HG02884 (cell line): ENCODE data around the gene XPO6.

Source experiments
- ATAC-seq: cut with Tn5 transposase; IDR thresholded peaks from one replicate; pipeline ENCODE4 v1.9.1; 2021; ENCODE audit warnings: mild to moderate bottlenecking, moderate library complexity; ENCODE audit not compliant: unreplicated experiment

Gene XPO6

DNA sequence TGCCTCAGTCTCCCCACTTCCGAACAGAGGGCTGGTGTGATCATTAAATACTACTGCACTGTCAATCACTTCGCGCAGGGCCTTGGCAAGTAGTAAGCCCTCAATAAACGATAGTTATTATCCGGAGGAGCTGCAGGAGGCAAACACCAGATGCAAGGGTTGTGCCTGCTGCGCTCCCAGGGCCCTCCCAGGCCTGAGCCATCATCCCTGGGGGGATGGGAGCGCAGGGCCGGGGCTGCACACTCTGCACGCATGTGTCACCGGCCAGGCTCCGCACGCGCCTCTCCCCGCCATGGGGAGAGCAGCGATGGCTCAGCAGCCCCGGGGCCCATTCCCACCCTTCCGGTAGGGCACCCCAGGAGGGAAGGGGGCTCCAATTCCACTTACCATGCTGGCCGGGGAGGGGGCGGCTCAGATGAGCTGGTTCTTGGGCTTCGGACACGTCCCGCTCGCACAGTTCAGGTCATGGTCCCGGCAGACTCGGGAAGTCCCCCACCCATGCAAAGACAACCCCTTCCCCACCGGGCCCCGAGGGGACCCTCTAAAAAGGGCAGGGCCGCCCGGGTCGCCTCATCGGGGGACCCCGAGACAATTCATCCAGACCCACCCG, 681 bp downstream of the XPO6 start:
- peak; percentile 37 for ATAC-seq

DNA sequence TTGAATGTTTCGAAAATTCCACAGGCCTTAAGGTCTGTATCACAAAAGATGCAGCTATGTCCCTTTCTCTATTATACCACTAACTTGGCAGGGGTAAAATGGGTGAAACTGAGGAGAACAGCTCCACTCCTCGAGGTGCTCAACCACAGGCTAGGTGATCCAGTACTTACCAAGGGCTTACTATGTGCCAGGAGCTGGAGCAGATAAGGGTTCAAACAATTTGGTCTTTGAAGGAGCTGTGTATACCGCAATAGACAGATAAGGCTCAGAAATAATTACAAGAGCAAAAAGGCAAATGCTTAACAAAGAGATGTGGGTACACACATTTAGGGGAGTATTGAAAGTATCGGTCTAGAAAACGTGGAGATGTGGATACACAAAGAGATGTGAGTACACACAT, 1.5 kb downstream of the XPO6 start:
- ATAC-seq: no peak

DNA sequence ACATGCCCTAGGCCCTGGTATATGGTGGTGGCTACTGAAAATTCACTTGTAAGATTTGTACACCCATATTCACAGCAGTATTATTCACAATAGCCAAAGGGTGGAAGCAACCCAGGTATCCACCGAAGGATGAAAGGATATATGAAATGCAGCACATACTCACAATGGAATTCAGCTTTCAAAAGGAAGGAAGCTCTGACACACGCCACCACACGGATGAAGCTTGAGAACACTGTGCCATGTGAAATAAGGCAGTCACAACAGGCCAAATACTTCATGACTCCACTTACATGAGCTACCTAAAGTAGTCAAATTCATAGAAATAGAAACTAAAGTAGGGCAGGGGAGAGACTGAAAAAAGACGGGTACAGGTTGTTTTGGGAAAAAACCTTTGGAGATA, 2.9 kb downstream of the XPO6 start:
- no peak for ATAC-seq

DNA sequence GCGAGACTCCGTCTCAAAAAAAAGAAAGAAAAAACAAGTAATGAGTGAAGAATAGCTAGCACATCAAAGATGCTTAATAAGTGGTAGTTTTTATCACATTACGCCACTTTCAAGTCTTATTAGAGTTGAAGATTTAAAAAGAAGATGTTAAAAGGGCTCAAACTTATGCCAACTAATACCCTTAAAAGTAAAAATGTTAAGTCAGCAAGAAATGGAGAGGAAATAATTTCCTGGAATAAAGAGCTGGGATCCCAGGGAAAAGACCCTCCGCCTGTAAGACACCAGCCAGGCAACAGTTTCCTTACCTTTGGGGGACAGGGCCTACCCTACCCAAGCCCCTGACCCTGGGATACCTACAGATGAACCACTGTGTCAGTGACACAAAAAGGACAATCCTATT, 3.6 kb downstream of the XPO6 start:
- ATAC-seq: no peak

DNA sequence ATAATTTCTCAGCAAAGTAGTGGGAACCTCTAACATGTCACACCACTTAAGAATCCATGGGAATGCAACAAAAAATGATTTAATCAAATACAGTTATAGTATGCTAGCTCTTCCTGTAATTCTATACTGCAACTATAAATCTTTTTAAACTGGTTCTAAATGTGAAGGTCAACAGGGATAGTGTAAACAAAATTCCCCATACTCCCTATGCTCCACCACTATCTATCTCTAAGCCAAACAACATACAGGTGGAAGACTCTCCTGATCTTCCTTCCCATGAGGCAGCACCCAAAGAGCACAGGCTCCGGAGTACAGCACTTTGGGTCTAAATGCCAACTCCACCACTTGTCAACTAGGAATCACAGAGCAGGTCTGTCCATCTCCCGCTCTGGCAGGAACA, 4.4 kb downstream of the XPO6 start:
- no peak for ATAC-seq

DNA sequence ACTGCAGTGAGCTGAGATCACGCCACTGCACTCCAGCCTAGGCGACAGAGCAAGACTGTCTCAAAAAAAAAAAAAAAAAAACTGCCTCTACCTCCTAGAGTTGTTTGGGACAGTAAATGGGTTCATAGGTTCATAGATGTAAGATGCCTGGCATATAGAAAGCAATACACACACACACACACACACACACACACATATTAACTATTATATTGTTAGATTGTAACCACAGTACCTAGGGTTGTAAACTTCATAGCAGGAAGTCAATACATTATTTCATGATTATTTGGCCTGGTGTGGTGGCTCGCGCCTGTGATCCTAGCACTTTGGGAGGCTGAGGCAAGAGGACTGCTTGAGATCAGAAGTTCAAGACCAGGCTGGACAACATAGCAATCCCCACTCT, 5.8 kb downstream of the XPO6 start:
- ATAC-seq: no peak

DNA sequence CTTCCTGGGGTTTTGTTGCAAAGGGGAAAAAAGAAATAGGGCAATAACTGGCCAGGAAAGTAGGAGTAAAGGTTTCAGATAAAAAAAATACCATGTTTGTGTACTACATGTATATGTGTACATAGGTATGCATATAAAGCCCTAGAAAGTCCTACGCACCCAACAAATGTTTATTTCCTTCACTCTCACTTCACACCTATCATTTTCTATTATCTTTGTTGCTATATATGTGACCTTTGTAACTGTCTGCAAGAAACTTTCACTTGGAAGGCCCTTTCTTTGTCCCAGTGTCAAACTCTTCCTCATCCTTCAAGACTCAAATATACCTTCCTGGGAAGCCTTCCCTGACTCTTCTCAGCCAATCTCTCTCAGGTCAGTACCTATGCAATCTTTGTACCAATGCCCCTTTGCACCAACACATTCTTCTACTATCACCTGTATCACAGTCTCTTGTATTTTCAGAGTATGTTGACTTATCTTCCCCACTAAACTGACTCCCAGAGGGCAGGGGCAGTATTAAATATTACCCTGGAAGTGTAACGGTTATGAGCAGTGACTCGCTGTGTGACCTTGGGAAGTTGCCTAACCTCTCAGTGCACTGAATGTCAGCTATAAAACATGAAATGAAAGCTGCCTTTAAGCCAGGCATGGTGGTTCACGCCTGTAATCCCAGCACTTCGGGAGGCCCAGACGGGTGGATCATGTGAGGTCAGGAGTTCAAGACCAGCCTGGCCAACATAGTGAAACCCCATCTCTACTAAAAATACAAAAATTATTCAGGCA, 6.5 kb downstream of the XPO6 start:
- ATAC-seq: no peak

DNA sequence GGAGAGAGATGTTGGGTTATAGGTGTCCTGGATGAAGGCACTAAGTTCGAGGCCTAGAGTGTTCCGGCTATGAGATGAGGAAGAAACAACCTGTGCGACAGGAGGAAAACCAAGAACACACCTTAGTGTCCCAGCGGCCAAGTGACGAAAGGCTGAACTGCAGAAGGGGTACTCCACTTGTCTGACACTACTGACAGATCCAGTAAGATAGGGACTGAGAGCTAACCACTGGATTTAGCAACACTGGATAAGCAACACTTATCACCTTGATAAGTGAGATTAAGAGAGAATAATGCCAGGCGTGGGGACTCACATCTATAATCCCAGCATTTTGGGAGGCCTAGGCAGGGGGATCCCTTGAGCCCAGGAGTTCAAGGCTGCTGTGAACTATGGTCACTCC, 7.1 kb downstream of the XPO6 start:
- ATAC-seq: no peak

DNA sequence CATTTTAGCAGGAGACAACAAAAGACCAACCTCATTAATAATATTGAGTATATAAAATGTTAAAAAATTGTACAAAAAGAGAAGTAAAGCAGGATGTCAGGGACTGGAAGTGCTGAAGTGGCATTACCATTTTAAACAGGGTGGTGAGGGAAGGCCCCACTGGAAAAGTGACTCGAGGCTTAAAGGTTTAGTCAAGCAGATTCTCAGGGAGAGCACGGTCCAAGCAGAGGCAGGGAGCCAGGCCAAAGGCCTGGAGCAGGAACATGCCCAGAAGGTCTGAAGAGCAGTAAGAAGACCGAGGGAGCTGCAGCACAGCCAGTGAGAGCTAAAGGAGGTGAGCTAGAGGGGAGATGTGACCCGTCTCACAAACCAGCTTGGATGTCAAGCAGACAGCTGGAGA, 7.6 kb downstream of the XPO6 start:
- no peak for ATAC-seq

DNA sequence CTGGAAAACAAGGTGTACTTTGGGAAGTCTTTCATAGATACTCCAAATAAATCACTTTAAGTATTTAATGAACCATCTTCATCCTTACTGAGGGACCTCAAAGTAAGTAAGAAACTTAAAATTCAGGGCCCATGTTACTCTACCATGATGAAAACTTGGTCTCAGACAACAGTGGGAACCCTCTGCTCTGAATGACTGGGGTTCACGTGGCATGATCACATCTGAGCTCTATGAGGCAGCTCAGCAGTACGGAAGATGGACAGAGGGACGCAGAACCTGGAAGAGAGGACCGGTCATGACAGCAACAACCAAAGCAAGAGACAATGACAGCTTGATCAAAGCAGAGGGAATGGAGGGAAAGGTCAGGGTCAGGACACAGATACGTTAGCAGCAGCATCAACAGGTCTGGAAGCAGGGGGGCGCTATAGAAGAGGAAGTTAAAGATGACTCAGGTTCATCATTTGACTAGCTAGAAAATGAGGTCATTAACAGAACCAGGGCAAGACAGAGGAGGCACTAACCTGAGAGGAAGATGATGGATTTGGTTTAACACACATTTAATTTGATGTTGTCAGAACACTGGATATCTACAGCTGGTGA, 9.5 kb downstream of the XPO6 start:
- ATAC-seq: no peak

DNA sequence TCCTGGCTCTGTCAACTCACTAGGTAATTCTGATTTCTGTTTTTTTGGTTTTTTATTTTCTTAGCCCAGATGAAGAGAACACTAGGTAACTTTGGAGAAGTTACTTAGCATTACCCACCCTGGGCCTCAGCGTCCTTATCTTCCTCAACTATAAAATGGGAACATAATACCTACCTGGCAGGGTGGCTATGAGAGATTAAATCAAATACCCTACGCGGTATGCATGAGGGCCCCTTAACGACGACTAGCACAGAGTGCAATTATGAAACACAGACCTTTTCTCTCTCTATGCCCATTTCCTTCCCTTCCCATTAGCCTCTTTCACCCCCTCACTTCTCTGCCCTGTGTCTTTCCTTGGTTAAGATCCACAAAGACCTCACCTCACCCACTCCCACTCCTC, 11.1 kb downstream of the XPO6 start:
- no peak for ATAC-seq

DNA sequence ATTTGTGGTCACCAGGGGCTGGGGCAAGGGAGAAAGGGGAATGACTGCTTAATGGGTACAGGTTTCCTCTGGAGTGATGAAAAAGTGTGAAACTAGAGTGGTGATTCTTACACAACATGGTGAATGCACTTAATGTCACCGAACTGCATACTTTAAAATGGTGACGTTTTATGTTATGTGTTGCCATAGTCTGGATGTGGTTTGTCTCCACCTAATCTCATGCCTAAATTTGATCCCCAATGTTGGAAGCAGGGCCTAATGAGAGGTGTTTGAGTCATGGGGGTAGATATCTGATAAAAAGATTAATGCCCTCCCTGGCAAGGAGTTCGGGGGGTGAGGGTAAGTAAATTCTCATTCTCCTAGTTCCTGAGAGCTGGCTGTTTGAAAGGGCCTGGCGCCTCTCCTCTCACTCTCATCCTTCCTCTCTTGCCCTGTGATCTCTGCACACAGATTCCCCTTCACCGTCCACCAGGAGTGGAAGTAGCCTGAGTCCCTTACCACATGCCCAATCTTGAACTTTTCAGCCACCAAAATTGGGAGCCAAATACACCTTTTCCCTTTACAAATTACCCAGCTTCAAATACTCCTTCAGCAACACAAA, 15.3 kb downstream of the XPO6 start:
- no peak for ATAC-seq

DNA sequence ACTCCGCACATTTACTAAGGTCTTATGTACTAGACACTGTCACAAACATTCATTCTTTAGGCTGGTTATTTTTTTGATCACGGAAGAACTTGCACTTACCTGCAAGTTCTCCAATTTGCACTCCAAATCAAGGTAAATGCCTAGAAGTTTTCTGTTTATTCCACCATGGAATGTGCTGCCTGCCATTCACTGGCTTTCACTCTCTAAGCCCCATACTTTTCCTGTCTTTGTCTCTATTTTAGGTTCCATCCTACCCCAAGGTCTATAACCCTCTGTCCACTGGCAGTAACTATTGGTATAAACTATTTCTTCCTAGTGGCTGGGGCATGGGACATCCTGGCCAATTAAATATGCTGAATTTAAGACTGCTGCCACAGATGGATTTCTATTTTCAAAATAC, 15.9 kb downstream of the XPO6 start:
- no peak for ATAC-seq

DNA sequence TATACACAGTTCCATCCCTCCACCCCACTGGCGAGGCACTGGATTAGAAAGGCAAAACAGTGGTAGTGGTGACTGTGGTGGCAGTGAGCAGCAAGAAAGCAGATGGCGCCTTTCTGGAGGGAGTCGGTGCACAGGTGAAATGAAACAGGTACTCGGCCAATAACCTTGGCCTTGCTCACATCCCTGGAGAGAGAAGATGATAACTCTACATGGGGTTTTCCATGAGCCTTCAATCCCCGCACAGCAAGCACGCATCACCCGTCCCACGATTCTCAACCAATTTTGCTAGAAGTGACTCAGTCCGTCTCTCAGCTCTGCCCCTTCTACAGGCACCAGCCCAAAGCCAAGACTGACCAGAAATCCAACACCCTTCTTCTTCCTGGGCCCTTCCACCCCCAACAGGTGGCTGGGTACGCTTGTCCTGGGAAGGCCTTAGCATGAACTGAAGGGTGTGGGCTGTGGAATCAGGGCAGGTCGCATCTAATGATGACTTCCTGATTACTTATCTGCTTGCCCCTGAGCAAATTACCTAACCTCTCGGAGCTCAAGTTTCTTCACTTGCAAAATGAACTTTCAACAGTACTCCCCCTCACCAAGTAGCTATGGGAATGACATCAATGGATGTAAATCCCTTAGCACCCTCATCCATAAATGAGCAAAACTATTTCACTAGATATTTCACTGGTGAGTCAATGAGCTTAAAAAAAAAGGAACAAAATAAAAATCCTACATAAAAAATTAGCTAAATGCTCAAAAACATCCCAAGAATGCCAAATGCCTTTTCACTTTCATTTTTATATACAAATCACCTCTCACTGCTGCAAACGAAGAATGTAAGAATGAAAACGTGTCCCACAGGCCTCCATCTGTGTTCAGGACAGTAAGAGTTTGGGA, 18.0 kb downstream of the XPO6 start:
- ATAC-seq: peak; percentile 25

DNA sequence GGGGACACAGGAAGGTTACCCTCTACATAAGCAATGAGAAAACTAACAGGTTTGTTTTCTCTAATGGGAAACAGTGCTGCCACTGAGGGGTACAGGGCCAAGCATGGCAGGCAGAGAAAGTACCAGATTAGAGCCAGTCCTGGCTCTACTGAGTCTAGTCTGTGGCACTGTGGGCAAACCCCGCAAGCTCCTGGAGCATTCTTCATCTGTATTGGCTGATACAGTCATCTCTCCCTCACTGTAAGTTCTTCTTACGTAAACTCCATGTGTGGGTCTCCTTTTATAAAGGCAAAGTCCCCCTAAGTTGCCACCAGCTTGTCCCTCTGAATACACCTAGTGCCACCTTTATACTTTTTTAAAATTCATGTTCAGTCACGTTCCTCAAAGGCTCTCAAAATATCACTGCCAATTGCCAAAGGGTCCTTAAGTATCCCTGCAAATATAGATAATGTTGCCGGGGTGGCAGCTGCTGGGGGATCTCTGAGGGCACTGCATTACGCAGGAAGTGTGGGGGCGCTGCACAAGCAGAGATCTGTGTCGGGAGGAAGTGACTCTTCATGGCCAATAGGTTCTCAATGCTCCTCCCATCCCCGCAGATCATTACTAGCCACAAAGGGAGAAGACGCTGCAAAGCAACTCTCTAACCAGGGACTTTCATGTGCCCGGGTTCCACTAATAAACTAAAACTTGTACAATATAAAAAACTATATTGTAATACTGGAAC, 18.8 kb downstream of the XPO6 start:
- peak; percentile 42 for ATAC-seq

DNA sequence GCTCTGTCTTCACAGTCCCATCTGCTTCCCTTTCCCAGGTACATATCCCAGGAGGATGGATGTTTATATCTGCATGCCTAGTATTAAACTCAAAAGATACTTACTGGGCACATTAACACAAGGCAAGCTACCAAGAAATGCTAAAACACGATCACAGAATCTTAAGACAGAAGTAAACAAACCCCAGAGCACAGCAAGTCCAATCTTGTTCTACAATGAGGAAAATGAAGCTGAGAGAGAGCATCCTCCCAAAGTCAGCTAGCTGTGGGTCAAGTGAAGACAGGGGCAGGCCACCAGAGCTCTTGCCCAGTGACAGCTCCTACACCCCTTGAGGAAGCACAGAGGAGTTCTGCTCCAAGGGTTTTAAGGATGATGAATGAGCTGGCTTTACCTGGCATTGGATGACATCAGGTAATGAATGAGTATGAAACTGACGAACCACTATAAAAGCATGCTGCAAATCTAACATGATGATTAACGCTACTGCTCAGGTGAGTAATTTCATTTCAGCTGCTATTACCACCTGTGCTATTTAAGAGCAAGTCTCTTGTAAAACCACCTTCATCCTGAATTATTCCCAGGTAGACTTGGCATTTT, 20.3 kb downstream of the XPO6 start:
- ATAC-seq: no peak

DNA sequence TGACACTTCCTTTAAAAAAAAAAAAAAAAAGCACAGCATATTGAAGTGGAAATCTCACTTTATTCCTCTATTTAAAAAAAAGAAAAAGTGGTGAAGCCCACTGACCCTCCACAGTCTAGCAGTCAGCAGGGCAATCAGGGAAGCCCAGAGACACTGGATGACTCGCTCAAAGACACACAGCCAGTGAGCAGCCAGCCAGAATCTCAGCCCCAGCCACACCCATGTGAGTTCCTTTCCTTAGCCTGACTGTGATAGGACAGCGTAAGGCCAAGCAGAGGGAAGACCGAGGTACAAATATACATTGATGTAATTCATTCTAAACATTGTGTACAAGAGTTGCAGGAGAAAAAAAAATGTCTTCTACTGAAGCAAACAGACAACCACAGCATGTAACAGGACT, 22.5 kb downstream of the XPO6 start:
- no peak for ATAC-seq

DNA sequence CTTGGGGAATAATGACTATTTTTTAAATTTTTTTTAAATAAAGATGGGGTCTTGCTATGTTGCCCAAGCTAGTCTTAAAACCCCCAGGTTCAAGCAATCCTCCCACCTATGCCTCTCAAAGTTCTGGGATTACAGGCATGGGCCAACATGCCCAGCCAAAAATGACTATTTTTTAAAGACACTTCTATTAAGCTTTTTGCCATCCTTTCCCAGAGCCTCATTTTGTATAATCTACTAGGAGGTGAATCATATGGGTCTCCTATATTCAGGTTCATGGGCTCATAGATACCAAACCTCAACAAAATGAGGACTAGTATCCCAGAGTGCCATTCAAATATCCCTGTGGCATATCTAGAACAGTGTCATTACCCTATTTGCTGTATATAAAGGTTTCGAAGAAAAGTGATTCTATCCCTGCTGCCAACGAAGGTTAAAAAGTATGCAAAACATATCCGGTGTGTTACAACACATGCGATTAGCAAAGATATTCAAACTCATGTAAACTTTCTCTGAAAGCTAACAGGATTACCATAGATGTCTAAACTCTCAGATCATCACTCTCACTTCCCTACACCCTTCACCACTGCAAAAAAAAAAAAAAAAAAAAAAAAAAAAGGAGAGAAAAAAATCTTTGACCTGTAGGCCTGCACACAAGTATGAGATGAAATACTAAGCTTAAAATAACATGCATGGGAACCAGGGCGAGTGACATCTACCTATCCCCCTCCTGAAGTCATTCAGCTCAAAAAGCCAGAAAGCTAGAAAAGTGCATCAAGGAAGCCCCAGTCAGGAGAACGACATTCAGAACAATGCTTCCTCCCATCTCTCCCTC, 23.5 kb downstream of the XPO6 start:
- peak; percentile 61 for ATAC-seq

DNA sequence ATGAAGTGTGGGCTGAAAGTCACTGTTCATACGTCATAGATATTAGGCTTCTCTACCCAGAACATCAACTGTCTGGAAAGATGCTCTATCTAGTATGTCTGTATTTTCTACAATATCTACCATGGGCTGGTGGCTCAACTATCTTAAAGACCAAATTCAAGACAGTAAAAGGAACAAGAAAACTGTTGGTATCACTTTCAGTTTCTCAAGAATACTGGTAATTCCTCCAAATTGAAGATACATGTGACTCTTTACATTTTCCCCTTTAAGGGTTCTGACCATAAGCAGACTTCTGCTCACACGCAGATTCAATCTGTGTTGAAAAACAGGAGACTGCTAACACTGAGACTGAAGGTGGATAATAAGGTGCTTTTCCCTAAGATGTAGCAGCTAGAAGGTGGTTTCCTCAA, 24.2 kb downstream of the XPO6 start:
- peak; percentile 30 for ATAC-seq
